C4-2B (cell line): ENCODE results near the gene LTBP1.

Source experiments
- CTCF ChIP-seq: fragments of 450-650 bp; conservative IDR thresholded peaks from 2 replicates; pipeline ENCODE4 v1.5.1; 2017; ENCODE audit warnings: mild to moderate bottlenecking
- ZFX ChIP-seq: fragments of 450-650 bp; IDR thresholded peaks from 2 replicates; pipeline ENCODE4 v1.6.1; 2017

GRCh38 chr2:33395034-33395433 lies 448.3 kb downstream of the LTBP1 start:
- TF ChIP-seq CTCF (no peak), ZFX (no peak)
